Mesodermal cell (in vitro differentiated cells): ENCODE measurements around the gene UBR4.
A peak's percentile ranks its signal among the peaks of the same experiment; 100 is the strongest.

Experiments
- H3K27ac ChIP-seq: 2 replicates; pipeline ENCODE4 v1.7.0; 2013; ENCODE audit warnings: mild to moderate bottlenecking, low read depth, low read length, moderate library complexity; ENCODE audit not compliant: severe bottlenecking
- H3K36me3 ChIP-seq: 2 replicates; pipeline ENCODE4 v1.7.1; 2013; ENCODE audit warnings: mild to moderate bottlenecking, low read length, moderate library complexity; ENCODE audit not compliant: control insufficient read depth, insufficient read depth
- H3K4me1 ChIP-seq: one replicate; pipeline ENCODE4 v1.7.1; 2013; ENCODE audit warnings: mild to moderate bottlenecking, low read length; ENCODE audit not compliant: insufficient read depth, control insufficient read depth, poor library complexity, severe bottlenecking
- H3K4me3 ChIP-seq: 2 replicates; pipeline ENCODE4 v1.7.0; 2013; ENCODE audit warnings: low read length, control low read depth, mild to moderate bottlenecking; ENCODE audit not compliant: insufficient read depth, poor library complexity, severe bottlenecking; ENCODE audit errors: extremely low read depth
- H3K9me3 ChIP-seq: 2 replicates; pipeline ENCODE4 v1.7.1; 2013; ENCODE audit warnings: mild to moderate bottlenecking, low read length, moderate library complexity; ENCODE audit not compliant: control insufficient read depth
- WGBS, 2 experiments: methylation state at CpG; one replicate each; pipeline ENCODE4 v1.1.5; 2013; ENCODE audit warnings: missing lambda C conversion rate in 2 of 2; ENCODE audit not compliant: insufficient coverage in 2 of 2; 5-methylcytosine and 5-hydroxymethylcytosine counted together

The UBR4 gene

GRCh38 chr1:19081218-19081893 is 128.7 kb downstream of the UBR4 start:
- Histone ChIP-seq H3K27ac (peak overlapping the region; percentile 50), H3K4me1 (peaks cover 37% of the 10 kb centered on the region), H3K4me3 (no peak overlapping the region), H3K36me3 (peaks cover 99% of the 10 kb centered on the region), H3K9me3 (no peaks in the 10 kb centered on the region)
- 91% methylated on average over 16 to 20 of the region's 21 CpGs for WGBS, 2 experiments

- H3K9me3 ChIP-seq, result no peaks in the 10 kb centered on the region
- H3K36me3 ChIP-seq, result peaks cover 99% of the 10 kb centered on the region
- 80 to 100% methylated on average over 1 of the region's 3 CpGs for WGBS, 2 experiments
Measured at GRCh38 chr1:19080721-19081120, 129.3 kb downstream of the UBR4 start.

GRCh38 chr1:19079541-19080472 is 130.3 kb downstream of the UBR4 start:
- no peaks in the 10 kb centered on the region for H3K9me3 ChIP-seq
- peaks cover 99% of the 10 kb centered on the region for H3K36me3 ChIP-seq
- no peak overlapping the region for H3K27ac ChIP-seq
- no peak overlapping the region for H3K4me3 ChIP-seq
- peaks cover 37% of the 10 kb centered on the region for H3K4me1 ChIP-seq
- WGBS, 2 experiments, result 97% methylated on average over 11 to 14 of the region's 16 CpGs

More at GRCh38 chr1:19080721-19081120, 129.3 kb downstream of the UBR4 start:
- Histone ChIP-seq H3K4me3 (no peak overlapping the region), H3K27ac (no peak overlapping the region), H3K4me1 (peaks cover 37% of the 10 kb centered on the region)

GRCh38 chr1:19078536-19078935 is 131.5 kb downstream of the UBR4 start:
- peaks cover 26% of the 10 kb centered on the region for H3K4me1 ChIP-seq
- no peaks in the 10 kb centered on the region for H3K9me3 ChIP-seq
- H3K27ac ChIP-seq, result no peak overlapping the region
- 100% methylated on average over 1 to 3 of the region's 4 CpGs for WGBS, 2 experiments
- no peak overlapping the region for H3K4me3 ChIP-seq
- peaks cover 97% of the 10 kb centered on the region for H3K36me3 ChIP-seq

GRCh38 chr1:19076841-19077616 is 133.0 kb downstream of the UBR4 start:
- H3K27ac ChIP-seq, result no peak overlapping the region
- no peaks in the 10 kb centered on the region for H3K9me3 ChIP-seq
- H3K4me3 ChIP-seq, result no peak overlapping the region
- peaks cover 14% of the 10 kb centered on the region for H3K4me1 ChIP-seq
- WGBS, 2 experiments, result 95 to 99% methylated on average over 15 to 19 of the region's 20 CpGs
- peaks cover 92% of the 10 kb centered on the region for H3K36me3 ChIP-seq

GRCh38 chr1:19074902-19075721 is 135.0 kb downstream of the UBR4 start:
- H3K9me3 ChIP-seq, result no peaks in the 10 kb centered on the region
- no peak overlapping the region for H3K4me3 ChIP-seq
- 81 to 88% methylated on average over 19 of the region's 21 CpGs for WGBS, 2 experiments
- H3K4me1 ChIP-seq, result no peaks in the 10 kb centered on the region
- H3K36me3 ChIP-seq, result peaks cover 73% of the 10 kb centered on the region
- H3K27ac ChIP-seq, result no peak overlapping the region

GRCh38 chr1:19074361-19074901 is 135.6 kb downstream of the UBR4 start:
- no peaks in the 10 kb centered on the region for H3K4me1 ChIP-seq
- H3K36me3 ChIP-seq, result peaks cover 66% of the 10 kb centered on the region
- H3K9me3 ChIP-seq, result no peaks in the 10 kb centered on the region
- no peak overlapping the region for H3K4me3 ChIP-seq
- H3K27ac ChIP-seq, result no peak overlapping the region
- 97 to 100% methylated on average over 15 to 16 of the region's 17 CpGs for WGBS, 2 experiments

GRCh38 chr1:19073311-19074186 is 136.5 kb downstream of the UBR4 start:
- whole genome bisulfite sequencing, 2 experiments, result 92 to 95% methylated on average over 22 to 23 of the region's 23 CpGs
- peaks cover 57% of the 10 kb centered on the region for H3K36me3 ChIP-seq
- H3K9me3 ChIP-seq, result no peaks in the 10 kb centered on the region
- no peaks in the 10 kb centered on the region for H3K4me1 ChIP-seq
- H3K27ac ChIP-seq, result no peak overlapping the region
- H3K4me3 ChIP-seq, result no peak overlapping the region

- H3K4me1 ChIP-seq, result no peaks in the 10 kb centered on the region
- H3K9me3 ChIP-seq, result no peaks in the 10 kb centered on the region
- H3K27ac ChIP-seq, result no peak overlapping the region
- no peak overlapping the region for H3K4me3 ChIP-seq
- WGBS, 2 experiments, result 79 to 94% methylated on average over 9 to 11 of the region's 12 CpGs
- peaks cover 46% of the 10 kb centered on the region for H3K36me3 ChIP-seq
Measured at GRCh38 chr1:19072285-19072981, 137.6 kb downstream of the UBR4 start.
